Measurements from ENCODE around the gene STRN3.
"Not testable (repeated sequence)": the region's sequence is repeated elsewhere in the genome, so short reads cannot be mapped to it uniquely, and the experiment has no call there.

Gene STRN3

DNA sequence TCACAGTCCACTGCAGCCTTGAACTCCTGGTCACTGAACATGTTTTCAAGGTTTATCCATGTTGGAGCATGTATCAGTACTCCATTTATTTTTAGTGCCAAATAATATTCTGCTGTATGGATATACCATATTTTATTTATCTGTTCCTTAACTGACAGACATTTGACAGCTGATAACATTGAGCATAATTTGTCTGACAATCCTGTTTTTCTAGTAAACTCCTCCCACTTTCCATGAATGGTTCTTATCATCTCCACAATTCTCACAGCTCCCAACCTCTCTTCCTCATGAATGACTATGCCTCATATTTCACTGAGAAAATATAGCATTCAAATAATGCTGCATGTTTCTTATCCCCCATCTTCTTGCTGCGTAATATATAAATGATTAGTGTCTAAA is 118.5 kb downstream of the STRN3 start:
- DNase-seq (ENCODE audit: low spot score), result no peak

DNA sequence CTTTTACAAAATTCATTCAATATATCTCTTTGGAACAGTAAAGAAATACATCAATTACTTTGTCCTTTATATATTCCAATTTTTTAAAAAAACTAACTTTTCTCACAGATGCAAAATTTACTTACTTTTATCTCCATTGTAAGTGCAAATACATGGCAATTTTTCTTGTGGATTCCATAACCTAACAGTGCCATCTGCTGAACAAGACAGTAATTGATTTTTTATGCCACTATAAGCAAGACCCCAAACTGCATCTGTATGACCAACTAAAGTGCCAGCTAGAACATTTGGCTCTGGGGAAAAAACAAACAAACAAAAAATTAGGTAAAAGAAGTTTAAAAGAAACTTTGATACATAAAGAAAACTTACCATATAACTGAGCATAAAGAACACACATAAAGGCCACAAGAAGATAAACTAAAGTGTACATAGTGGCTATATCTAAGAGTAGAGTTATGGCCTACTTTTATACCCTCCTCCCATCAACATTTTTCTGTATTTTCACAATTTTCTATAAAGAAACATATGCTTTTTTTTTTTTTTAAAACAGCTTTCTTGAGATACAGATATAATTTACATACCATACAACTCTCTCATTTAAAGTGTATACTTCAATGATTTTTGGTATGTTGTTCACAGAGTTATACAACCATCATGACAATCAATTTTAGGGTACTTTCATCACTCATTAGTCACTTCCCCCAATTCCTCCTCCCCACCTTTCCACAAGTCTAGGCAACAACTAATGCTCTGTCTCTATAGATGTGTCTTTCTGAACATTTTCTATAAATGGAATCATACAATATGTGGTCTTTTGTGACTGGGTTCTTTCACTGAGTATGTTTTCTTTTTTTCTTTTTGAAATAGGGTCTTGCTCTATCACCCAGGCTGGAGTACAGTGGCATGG is 119.2 kb downstream of the STRN3 start:
- peak; percentile 33 for DNase-seq (ENCODE audit: low spot score)

GRCh38 chr14:30903285-30904124 is 122.7 kb downstream of the STRN3 start:
- no peak for DNase-seq (ENCODE audit: low spot score)

GRCh38 chr14:30897121-30897520 is 129.1 kb downstream of the STRN3 start:
- not testable (repeated sequence) for DNase-seq (ENCODE audit: low spot score)

- DNase-seq (ENCODE audit: low spot score), result no peak
These were observed 129.7 kb downstream of the STRN3 start for GRCh38 chr14:30896435-30896834.

- DNase-seq (ENCODE audit: low spot score), result no peak
These were observed 131.2 kb downstream of the STRN3 start for GRCh38 chr14:30894923-30895515.

- no peak for DNase-seq (ENCODE audit: low spot score)
These were observed 132.4 kb downstream of the STRN3 start for GRCh38 chr14:30893819-30894218.

GRCh38 chr14:30889244-30889594 is 137.0 kb downstream of the STRN3 start:
- DNase-seq (ENCODE audit: low spot score), result no peak

DNA sequence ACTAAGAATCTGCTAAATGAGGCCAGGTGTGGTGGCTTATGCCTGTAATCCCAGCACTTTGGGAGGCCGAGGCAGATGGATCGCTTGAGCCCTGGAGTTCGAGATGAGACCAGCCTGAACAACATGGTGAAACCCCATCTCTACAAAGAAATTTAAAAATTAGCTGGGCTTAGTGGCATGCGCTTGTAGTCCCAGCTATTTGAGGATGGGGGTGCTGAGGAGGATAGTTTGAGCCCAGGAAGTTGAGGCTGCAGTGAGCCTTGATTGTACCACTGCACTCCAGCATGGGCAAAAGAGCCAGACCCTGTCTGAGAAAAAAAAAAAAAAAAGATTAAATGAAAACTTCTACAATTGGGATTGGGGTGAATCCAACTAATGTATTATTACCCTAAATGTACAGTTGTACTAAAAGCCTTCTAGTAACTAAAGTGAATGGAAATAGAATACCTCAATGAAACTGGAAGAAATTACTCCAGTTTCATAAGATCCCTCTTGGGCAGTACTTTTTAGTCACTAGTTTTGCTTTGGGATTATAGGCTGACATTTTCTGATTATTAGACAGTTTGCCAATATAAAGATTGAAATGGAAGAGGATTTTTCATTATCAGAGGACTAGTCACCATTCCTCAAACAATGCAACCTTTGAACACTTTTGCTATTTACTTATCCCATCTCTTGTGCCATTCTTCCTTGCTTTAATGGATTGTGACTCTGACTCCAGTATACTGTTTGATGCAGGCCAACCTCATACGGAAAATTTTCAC is 137.5 kb downstream of the STRN3 start:
- no peak for DNase-seq (ENCODE audit: low spot score)

GRCh38 chr14:30885840-30886740 is 140.1 kb downstream of the STRN3 start:
- no peak for DNase-seq (ENCODE audit: low spot score)

DNA sequence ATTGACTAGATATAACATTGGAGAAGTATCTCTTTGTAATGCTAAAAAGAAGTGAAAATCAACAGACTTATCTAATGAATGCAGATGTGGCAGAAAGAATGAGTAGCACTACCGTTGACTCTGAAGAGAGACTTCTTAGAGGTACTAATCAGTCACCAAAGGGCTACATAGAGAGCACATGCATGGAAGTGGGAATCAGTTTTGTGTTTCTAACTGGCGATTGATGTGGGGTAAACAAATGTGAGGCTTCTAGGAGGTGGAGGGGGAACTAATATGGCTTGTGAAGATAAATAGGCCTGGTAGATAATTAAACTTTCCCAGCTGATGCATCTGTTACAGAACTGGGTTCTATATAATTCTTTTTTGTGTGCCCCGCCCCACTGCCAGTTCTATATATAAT is 141.3 kb downstream of the STRN3 start:
- no peak for DNase-seq (ENCODE audit: low spot score)

- no peak for DNase-seq (ENCODE audit: low spot score)
These were observed 142.5 kb downstream of the STRN3 start for GRCh38 chr14:30883508-30884294.

DNA sequence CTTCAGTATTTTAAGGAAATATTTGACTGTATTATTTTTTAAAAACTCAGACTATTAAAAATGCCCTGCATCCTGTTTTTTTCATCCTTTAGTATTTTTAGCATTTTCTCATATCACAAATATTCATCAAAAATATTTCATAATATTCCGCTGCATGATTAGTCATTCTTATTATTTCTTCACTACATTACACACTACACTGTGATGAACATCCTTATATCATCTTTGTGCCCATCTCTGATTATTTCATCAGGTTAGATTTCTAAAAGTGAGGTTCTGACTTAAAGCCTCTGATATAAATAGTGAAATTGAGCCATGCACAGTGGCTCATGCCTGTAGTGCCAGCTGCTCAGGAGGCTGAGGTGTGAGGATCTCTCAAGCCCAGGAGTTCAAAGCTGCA is 143.7 kb downstream of the STRN3 start:
- no peak for DNase-seq (ENCODE audit: low spot score)

GRCh38 chr14:30876692-30877091 is 149.5 kb downstream of the STRN3 start:
- no peak for DNase-seq (ENCODE audit: low spot score)

GRCh38 chr14:30875788-30876053 is 150.5 kb downstream of the STRN3 start:
- no peak for DNase-seq (ENCODE audit: low spot score)

DNA sequence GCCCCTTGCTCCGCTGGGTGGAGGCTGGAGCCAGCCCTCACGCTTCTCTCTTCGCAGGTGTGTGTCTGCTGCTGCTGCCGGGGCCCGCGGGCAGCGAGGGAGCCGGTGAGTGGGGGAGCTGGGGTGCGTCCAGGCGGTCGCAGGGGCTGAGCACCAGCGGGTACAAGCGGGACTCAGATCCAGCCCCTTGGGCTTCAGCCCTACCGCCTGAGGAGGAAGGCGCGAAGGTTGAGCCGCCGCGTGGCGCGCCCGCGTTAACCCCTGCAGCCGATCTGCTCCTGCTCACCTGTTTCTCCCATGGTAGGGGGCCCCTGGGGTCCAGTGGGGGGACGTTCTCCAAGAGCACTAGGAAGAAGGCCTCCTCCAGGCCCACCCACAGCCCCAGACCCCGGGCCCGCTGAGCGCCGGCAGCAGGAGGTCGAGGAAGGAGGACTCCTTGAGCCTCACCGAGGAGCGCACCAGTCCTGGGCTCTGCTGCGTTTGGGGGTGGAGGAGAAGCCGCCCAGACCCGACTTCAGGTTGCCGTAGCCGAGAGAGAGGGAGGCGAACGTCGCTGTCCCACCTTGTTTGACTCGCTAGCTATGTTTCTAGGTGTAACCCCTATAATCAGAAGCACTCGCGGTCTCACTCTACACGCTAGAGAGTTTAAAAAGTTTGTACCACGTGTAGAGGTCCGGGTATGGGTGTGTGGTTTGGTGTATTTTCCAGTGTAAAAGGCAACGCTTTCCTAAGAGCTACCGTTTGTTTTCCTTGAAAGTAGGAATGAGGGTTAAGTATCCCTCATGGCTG is 151.0 kb downstream of the STRN3 start:
- DNase-seq (ENCODE audit: low spot score), result no peak

DNA sequence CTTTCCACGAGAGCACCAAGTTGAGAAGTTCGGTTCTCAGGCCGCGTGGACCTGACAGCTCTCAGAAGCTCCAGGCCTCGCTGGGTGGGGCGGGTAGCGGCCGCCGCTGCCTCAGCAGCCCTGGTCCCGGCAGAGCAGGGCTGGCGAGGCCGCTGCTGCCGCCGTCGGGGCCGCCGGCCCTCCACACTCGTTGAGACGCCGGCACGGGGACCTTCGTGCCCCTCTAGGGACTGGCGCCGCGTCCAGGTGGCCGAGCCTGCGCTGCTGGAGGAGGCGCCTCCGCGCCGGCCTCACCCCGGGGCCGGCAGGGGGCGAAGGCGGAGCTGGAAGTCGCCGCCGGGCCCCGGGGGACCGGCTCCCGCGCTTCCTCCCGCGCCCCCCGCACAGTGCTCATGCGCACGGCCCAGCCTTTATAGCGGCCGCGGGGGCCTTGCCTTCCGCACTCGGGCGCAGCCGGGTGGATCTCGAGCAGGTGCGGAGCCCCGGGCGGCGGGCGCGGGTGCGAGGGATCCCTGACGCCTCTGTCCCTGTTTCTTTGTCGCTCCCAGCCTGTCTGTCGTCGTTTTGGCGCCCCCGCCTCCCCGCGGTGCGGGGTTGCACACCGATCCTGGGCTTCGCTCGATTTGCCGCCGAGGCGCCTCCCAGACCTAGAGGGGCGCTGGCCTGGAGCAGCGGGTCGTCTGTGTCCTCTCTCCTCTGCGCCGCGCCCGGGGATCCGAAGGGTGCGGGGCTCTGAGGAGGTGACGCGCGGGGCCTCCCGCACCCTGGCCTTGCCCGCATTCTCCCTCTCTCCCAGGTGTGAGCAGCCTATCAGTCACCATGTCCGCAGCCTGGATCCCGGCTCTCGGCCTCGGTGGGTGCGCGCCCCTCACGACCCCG is 151.8 kb downstream of the STRN3 start, which contains the start of gene COCH:
TSS of gene COCH (plus strand) at position 440 of the 879 bp plus-strand sequence. CDS start at position 820, 380 bp downstream.
- DNase-seq (ENCODE audit: low spot score), result no peak

Data from Ammon's horn (tissue), 1 donor.